MM.1S (cell line): ENCODE results near the gene GUCA1A.

Experiments
- DNase-seq: peaks from one replicate; pipeline ENCODE4 v3.0.0-alpha.2; 2015
- H2AFZ ChIP-seq: fragments of 300-600 bp; sonication (generic); 2 replicates; pipeline ENCODE4 v1.6.0; 2016; ENCODE audit warnings: antibody characterized with exemption, low read length
- H3F3A ChIP-seq: fragments of 300-600 bp; sonication (generic); 2 replicates; pipeline ENCODE4 v1.6.1; 2016; ENCODE audit warnings: mild to moderate bottlenecking, antibody characterized with exemption, low read length, moderate library complexity, mixed read lengths; ENCODE audit not compliant: insufficient read depth
- H3K27ac ChIP-seq: fragments of 300-600 bp; sonication (generic); 2 replicates; pipeline ENCODE4 v1.5.1; 2016; ENCODE audit warnings: mild to moderate bottlenecking, low read length
- H3K27me3 ChIP-seq: fragments of 300-600 bp; sonication (generic); replicated peaks from 2 replicates; pipeline ENCODE4 v1.6.0; 2016; ENCODE audit warnings: low read length; ENCODE audit not compliant: insufficient read depth
- H3K36me3 ChIP-seq: fragments of 300-600 bp; sonication (generic); replicated peaks from 2 replicates; pipeline ENCODE4 v1.6.1; 2016; ENCODE audit warnings: mild to moderate bottlenecking, low read length, mixed read lengths; ENCODE audit not compliant: insufficient read depth
- H3K4me1 ChIP-seq: fragments of 300-600 bp; sonication (generic); 2 replicates; pipeline ENCODE4 v1.6.1; 2016; ENCODE audit warnings: low read length, mixed read lengths
- H3K4me2 ChIP-seq: fragments of 300-600 bp; sonication (generic); 2 replicates; pipeline ENCODE4 v1.6.0; 2016; ENCODE audit warnings: low read depth, low read length
- H3K4me3 ChIP-seq: fragments of 300-600 bp; sonication (generic); 2 replicates; pipeline ENCODE4 v1.5.1; 2016; ENCODE audit warnings: low read length, mixed read lengths
- H3K79me2 ChIP-seq: fragments of 300-600 bp; sonication (generic); 2 replicates; pipeline ENCODE4 v1.6.1; 2016; ENCODE audit warnings: mixed run types, low read length, mixed read lengths
- H3K9ac ChIP-seq: fragments of 300-600 bp; sonication (generic); 2 replicates; pipeline ENCODE4 v1.6.1; 2016; ENCODE audit warnings: low read length, mixed read lengths
- H3K9me2 ChIP-seq: fragments of 300-600 bp; sonication (generic); replicated peaks from 2 replicates; pipeline ENCODE4 v1.6.1; 2016; ENCODE audit warnings: mild to moderate bottlenecking, low read length, mixed read lengths; ENCODE audit not compliant: insufficient read depth
- H3K9me3 ChIP-seq: fragments of 300-600 bp; sonication (generic); replicated peaks from 2 replicates; pipeline ENCODE4 v1.6.1; 2016; ENCODE audit warnings: mild to moderate bottlenecking, low read length, mixed read lengths; ENCODE audit not compliant: insufficient read depth
- H4K20me1 ChIP-seq: fragments of 300-600 bp; sonication (generic); 2 replicates; pipeline ENCODE4 v1.6.1; 2016; ENCODE audit warnings: mild to moderate bottlenecking, low read length, moderate library complexity, mixed read lengths; ENCODE audit not compliant: insufficient read depth
- CTCF ChIP-seq: fragments of 300-600 bp; sonication (generic); IDR thresholded peaks from 2 replicates; pipeline ENCODE4 v1.5.1; 2016; ENCODE audit warnings: antibody characterized with exemption, low read length, mixed read lengths
- EZH2 ChIP-seq: fragments of 300-600 bp; sonication (generic); optimal IDR thresholded peaks from 2 replicates; pipeline ENCODE3; 2017; ENCODE audit warnings: low read depth, mild to moderate bottlenecking, antibody characterized with exemption, low read length, mixed read lengths
- EZH2phosphoT487 ChIP-seq: fragments of 300-600 bp; sonication (generic); IDR thresholded peaks from 2 replicates; pipeline ENCODE4 v1.6.1; 2018; ENCODE audit warnings: antibody characterized with exemption, low read length

The GUCA1A gene

DNA sequence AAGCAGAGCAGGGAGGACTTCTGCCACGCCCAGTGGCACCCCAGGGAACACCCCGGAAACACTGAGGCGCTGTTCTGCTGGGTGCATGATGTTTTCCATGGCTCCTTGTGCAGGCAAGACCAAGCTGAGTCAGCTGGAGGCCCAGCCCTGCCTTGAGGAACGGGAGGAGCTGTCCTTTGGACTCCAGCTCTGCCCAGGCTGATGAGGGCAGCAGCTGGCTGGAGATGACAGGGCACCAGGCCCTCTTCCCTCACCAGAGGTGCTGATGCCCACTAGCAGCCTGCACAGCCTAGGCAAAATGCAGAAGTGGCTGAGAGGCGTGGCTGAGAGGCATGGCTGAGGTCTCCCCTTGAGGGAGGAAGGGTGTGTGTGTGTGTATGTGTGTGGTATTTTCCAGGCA lies 33.1 kb upstream of the GUCA1A start:
- TF ChIP-seq EZH2phosphoT487 (no peak), CTCF (no peak), EZH2 (no peak)
- Histone ChIP-seq H3F3A (no peaks in the 10 kb centered on the region), H3K79me2 (no peaks in the 10 kb centered on the region), H2AFZ (no peak overlapping the region), H3K4me3 (no peak overlapping the region), H3K9me3 (no peaks in the 10 kb centered on the region), H3K27me3 (peaks cover 19% of the 10 kb centered on the region), H3K27ac (no peak overlapping the region), H3K9me2 (no peaks in the 10 kb centered on the region), H3K36me3 (no peaks in the 10 kb centered on the region), H4K20me1 (no peaks in the 10 kb centered on the region), H3K4me1 (no peaks in the 10 kb centered on the region), H3K4me2 (no peak overlapping the region), H3K9ac (no peak overlapping the region)
- no peak for DNase-seq

DNA sequence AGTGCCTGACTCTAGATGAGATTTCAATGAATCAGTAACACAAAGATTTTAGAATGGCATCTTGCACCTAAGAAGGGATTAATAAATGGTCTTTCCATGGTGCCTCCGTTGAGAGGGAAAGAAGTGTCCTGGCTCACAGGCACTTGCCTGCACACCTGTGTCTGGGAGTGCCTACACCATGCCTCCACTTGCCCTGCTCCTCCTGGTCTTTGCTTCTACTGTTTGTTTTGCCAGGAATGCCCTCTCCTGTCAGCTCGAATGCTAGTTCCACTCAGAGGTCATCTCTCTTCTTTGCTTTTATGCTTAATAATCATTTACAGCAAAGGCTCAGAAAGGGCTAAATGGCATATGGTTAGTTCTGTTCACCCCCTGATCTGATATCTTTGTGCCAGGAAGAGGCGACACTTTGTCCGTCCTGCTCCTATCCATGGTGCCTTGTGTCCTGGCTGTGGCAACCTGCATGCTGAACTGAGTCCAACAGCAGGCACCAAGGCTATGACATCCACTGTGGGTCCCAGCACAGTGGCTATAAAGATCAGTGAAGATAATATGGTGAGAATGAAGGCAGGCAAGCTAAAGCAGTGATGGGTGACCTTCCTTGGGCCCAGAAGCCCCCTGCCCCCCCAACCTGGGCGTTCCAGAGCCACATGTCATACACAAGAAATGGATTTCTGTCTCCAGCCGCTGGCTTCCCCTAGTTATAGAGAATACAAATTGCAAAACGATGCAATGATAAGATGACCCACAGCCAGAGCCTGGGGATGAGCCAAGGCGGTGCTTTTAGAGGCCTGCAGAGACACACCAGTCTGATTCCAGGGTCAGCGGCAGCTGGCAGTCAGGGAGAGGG lies 32.2 kb upstream of the GUCA1A start:
- Histone ChIP-seq H3K4me3 (no peak overlapping the region), H3K4me1 (no peaks in the 10 kb centered on the region), H3K36me3 (no peaks in the 10 kb centered on the region), H3K4me2 (no peak overlapping the region), H3K79me2 (no peaks in the 10 kb centered on the region), H3K27me3 (peaks cover 19% of the 10 kb centered on the region), H2AFZ (no peak overlapping the region), H3K9ac (no peak overlapping the region), H3F3A (no peaks in the 10 kb centered on the region), H3K27ac (no peak overlapping the region), H3K9me3 (no peaks in the 10 kb centered on the region), H4K20me1 (no peaks in the 10 kb centered on the region), H3K9me2 (no peaks in the 10 kb centered on the region)
- no peak for DNase-seq
- TF ChIP-seq CTCF (no peak), EZH2phosphoT487 (no peak), EZH2 (no peak)

DNA sequence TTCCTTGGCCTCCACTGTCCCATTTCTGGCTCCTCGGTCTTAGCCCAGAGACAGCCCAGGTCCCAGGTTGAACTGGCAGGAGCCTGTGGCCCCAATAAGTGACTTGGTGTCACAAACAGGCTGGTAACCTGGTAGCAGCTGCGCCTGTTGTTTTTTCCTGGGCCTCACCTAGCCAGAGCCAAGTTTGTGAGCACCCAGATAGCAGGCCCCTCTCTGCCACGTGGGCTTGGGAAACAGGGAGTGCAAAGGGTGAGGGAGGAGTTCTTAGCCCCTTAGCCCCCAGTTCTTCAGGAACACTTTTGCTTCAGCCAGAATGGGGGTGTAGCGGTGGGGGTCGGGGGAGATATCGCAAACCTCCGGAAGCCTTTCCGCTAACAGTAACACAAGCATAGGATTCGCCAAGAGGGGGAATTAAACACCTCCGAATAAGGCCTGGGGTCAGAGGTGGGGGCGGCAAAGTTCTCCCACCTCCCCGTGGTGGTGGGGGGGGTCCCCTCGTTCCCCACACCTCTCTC lies 31.5 kb upstream of the GUCA1A start:
- peaks cover 19% of the 10 kb centered on the region for H3K27me3 ChIP-seq
- H3K27ac ChIP-seq, result no peak overlapping the region
- H3K4me1 ChIP-seq, result no peaks in the 10 kb centered on the region
- no peaks in the 10 kb centered on the region for H3K9me3 ChIP-seq
- H3K79me2 ChIP-seq, result no peaks in the 10 kb centered on the region
- no peaks in the 10 kb centered on the region for H3K36me3 ChIP-seq
- no peak overlapping the region for H3K4me3 ChIP-seq
- no peak overlapping the region for H3K4me2 ChIP-seq
- no peak overlapping the region for H3K9ac ChIP-seq
- DNase-seq, result no peak
- no peaks in the 10 kb centered on the region for H3K9me2 ChIP-seq
- no peak overlapping the region for H2AFZ ChIP-seq
- no peaks in the 10 kb centered on the region for H3F3A ChIP-seq
- TF ChIP-seq CTCF (no peak), EZH2phosphoT487 (no peak), EZH2 (no peak)
- no peaks in the 10 kb centered on the region for H4K20me1 ChIP-seq
